GM19463 (cell line): Measurements from ENCODE around the gene PTPN11.
A peak's percentile ranks its signal among the peaks of the same experiment; 100 is the strongest.
"Not testable (repeated sequence)": the region's sequence is repeated elsewhere in the genome, so short reads cannot be mapped to it uniquely, and the experiment has no call there.

Experiments used
- ATAC-seq: cut with Tn5 transposase; IDR thresholded peaks from one replicate; pipeline ENCODE4 v1.9.1; 2021; ENCODE audit warnings: mild to moderate bottlenecking, moderate library complexity; ENCODE audit not compliant: unreplicated experiment

Gene PTPN11

DNA sequence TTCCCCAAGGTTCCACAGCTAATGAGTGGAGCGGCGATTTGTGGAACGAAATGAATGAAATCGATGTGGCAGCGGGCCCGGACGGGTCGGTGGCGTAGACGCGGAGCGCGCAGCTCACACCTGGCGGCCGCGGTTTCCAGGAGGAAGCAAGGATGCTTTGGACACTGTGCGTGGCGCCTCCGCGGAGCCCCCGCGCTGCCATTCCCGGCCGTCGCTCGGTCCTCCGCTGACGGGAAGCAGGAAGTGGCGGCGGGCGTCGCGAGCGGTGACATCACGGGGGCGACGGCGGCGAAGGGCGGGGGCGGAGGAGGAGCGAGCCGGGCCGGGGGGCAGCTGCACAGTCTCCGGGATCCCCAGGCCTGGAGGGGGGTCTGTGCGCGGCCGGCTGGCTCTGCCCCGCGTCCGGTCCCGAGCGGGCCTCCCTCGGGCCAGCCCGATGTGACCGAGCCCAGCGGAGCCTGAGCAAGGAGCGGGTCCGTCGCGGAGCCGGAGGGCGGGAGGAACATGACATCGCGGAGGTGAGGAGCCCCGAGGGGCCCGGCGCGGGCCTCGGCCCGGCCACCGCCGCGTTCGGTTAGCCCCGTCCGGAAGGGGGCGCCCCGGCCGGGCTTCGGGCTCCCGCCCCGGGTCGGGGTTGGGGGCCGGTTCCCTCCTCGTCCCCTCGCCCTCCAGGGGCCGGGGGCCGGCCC lies at the start of gene PTPN11:
Gene PTPN11 (plus strand): TSS at position 340 of the 689 bp plus-strand sequence. CDS start 165 bp downstream, at position 505.
- ATAC-seq: peak; percentile 69

DNA sequence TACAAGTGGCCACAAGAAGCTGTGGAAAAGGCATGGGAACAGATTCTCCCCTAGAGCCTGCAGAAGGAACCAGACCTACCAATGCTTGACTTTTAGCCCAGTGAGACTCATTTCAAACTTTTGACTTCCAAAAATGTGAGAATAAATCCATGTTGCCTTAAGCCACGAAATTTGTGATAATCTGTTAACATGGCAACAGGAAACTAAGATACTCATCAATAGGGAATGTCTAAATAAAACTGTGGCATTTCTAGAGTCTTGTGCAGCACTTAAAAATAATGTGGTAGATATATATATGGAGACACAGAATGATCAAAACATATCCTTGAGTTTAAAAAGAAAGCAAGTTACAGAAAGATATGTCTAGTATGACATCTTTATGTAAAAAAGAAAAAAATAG lies 48.5 kb upstream of the PTPN11 start:
- no peak for ATAC-seq

DNA sequence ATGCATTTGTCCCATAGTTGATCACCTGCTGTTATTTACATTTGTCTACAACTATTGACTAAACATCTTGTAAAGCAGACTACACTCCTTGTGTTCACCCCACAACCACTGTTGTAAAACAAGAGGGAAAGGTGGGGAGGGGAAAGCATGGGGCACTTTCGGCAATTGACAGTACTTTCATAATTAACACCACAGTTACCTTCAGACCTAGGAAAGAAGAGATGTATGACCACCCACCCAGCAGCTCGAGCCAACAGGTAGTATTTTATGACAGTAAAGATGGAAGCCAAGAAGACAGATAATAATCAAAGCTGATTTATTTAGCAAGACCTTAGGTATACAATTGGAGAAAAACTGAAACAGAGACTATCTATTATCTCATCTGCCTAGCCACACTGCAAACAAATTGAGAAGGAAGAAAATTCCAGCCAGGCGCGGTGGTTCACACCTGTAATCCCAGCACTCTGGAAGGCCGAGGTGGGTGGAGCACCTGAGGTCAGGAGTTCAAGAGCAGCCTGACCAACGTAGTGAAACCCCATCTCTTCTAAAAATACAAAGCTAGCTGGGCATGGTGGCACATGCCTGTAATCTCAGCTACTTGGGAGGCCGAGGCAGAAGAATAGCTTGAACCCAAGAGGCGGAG lies 47.8 kb upstream of the PTPN11 start:
- ATAC-seq: no peak

- no peak for ATAC-seq
Measured at GRCh38 chr12:112374166-112374740, 44.5 kb upstream of the PTPN11 start.

DNA sequence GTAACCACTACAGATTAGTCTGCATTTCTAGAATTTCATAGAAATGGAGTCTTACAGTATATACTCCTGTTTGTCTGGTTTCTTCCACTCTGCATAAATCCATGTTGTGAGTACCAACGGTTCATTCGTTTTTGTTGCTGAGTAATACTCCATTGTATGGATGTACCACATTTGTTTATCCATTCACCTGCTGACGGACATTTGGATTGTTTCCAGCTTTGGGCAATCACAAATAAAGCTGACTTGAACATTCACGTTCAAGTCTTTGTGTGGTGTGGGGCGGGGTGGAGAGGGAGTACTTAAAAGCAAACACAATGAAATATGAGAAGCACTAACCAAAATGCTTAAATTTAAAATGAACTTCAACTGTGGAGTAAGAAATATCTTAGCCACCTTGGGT lies 43.6 kb upstream of the PTPN11 start:
- ATAC-seq: no peak

DNA sequence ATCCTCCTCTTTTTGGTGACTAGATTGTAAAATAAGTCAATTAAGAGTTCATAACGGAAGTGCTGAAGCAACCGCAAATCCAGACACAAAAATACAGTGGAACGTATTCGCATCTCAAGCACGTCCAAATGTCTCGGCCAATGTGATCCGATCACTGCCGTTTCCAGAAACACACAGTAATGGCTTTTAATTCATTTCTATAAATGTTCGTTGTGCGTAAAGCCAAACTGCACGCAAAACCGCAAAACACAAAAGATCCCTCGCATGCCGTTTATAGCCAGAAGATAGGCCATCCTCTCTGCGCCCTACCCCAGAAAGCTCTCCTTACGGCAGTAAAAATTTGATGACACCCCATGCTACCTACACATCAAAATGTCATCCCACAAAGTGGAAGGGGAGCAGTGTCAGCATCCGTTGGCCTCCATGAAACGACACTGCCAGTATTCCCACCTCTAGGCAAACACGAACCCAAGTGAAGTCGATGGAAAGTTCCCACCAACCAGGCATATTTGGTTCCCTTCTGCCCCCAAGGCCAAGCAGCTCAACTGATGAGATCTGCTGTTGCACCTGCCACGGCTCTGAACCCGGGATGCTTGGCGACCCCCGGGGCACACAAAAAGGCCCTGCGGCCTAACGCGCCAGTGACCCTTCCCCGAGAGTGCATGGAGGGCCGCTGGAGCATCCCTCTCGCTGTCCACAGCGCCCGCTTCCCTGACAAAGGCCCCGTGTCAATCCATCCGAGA lies 37.9 kb upstream of the PTPN11 start:
- no peak for ATAC-seq

DNA sequence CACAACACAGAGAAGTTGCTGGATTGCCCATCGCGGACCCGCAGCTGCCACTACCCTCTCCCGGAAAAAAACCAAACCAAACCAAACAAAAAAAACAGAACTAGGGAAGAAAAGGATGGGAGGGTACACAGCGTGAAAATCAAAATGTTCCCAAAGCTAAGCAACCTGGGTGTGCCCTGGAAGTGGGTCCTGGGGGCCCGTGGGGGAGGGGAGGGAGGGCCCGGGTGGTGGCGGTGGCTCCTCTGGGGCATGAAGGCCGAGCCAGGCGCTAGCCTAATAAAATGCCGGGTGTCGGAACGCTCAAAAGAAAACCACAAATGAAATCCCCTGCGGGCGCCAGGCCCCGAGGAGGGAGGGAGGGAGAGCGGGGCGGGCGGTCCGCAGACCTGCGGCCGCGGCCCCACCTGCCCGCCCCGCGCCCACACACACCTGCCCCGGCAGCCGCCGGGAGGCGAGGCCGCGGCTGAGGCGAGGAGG lies 37.3 kb upstream of the PTPN11 start:
- peak; percentile 42 for ATAC-seq

GRCh38 chr12:112381883-112382796 lies 36.6 kb upstream of the PTPN11 start, which contains the start of gene HECTD4:
HECTD4 (minus strand) TSS chr12:112382431; CDS start chr12:112382128, 303 bp downstream.
- ATAC-seq: peak; percentile 93

DNA sequence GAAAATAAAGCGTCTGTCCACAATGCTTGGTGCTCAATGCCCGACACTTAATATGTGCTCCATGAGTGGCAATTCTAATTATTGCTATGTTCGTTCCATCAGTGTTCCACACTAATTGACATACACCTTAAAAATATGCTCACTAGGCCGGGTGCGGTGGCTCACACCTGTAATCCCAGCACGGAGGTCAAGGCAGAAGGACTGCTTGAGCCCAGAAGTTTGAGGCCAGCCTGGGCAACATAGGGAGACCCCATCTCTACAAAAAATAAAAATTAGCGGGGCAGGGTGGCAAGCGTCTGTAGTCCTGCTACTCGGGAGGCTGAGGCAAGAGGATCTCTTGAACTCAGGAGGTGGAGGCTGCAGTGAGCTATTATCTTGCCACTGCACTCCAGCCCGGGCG lies 35.9 kb upstream of the PTPN11 start:
- no peak for ATAC-seq

- no peak for ATAC-seq
Measured at GRCh38 chr12:112386726-112387125, 32.0 kb upstream of the PTPN11 start.

DNA sequence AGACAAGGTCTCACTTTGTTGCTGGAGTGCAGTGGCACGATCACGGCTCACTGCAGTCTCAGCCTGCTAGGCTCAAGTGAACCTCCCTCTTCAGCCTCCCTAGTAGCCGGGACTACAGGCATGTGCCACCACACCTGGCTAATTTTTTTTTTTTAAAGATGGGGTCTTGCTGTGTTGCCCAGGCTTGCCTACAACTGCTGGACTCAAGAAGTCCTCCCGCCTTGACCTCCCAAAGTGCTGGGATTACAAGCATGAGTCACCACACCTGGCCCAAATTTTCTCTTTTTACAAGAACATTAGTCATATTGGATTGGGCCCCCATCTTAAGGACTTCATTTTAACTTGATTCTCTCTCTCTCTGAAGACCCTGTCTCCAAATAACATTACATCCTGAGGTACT lies 29.5 kb upstream of the PTPN11 start:
- no peak for ATAC-seq

DNA sequence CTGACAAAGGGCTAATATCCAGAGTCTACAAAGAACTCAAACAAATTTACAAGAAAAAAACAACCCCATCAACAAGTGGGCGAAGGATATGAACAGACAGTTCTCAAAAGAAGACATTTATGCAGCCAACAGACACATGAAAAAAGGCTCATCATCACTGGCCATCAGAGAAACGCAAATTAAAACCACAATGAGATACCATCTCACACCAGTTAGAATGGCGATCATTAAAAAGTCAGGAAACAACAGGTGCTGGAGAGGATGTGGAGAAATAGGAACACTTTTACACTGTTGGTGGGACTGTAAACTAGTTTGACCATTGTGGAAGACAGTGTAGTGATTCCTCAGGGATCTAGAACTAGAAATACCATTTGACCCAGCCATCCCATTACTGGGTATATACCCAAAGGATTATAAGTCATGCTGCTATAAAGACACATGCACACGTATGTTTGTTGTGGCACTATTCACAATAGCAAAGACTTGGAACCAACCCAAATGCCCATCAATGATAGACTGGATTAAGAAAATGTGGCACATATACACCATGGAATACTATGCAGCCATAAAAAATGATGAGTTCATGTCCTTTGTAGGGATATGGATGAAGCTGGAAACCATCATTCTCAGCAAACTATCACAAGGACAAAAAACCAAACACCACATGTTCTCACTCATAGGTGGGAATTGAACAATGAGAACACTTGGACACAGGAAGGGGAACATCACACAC lies 28.7 kb upstream of the PTPN11 start:
- not testable (repeated sequence) for ATAC-seq

- no peak for ATAC-seq
Measured at GRCh38 chr12:112393328-112393727, 25.4 kb upstream of the PTPN11 start.

- no peak for ATAC-seq
Measured at GRCh38 chr12:112401054-112401453, 17.7 kb upstream of the PTPN11 start.

GRCh38 chr12:112401903-112402498 lies 16.7 kb upstream of the PTPN11 start:
- no peak for ATAC-seq

- ATAC-seq: no peak
Measured at GRCh38 chr12:112406519-112407488, 11.9 kb upstream of the PTPN11 start.

- ATAC-seq: not testable (repeated sequence)
Measured at GRCh38 chr12:112407683-112408082, 11.1 kb upstream of the PTPN11 start.

GRCh38 chr12:112408621-112409020 lies 10.1 kb upstream of the PTPN11 start:
- ATAC-seq: no peak
